ENCODE results near the gene OR51G2. TPM values are rescaled to one million over a fixed set of nuclear protein-coding genes. Genes with fewer than 3 reads are reported as not detected.

OR51G2 gene
- total RNA-seq, 4 donors from 2014 or later = not detected

- H3K4me1 ChIP-seq = no peaks in the 10 kb centered on the region
- TF ChIP-seq, protein P1, sequence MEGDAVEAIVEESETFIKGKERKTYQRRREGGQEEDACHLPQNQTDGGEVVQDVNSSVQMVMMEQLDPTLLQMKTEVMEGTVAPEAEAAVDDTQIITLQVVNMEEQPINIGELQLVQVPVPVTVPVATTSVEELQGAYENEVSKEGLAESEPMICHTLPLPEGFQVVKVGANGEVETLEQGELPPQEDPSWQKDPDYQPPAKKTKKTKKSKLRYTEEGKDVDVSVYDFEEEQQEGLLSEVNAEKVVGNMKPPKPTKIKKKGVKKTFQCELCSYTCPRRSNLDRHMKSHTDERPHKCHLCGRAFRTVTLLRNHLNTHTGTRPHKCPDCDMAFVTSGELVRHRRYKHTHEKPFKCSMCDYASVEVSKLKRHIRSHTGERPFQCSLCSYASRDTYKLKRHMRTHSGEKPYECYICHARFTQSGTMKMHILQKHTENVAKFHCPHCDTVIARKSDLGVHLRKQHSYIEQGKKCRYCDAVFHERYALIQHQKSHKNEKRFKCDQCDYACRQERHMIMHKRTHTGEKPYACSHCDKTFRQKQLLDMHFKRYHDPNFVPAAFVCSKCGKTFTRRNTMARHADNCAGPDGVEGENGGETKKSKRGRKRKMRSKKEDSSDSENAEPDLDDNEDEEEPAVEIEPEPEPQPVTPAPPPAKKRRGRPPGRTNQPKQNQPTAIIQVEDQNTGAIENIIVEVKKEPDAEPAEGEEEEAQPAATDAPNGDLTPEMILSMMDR (IDR thresholded peaks at IDR 0.05) = no peak
- TF ChIP-seq POLR2A (IDR thresholded peaks at IDR 0.05) = no peak
- H3K9me3 ChIP-seq = no peaks in the 10 kb centered on the region
- no peak overlapping the region for H3K27ac ChIP-seq
- 94 to 95% methylated on average over 2 of the region's 2 CpGs for WGBS, 2 donors
- no peak overlapping the region for H3K4me3 ChIP-seq (replicated peaks in 1 of 3)
- intact Hi-C loops (cut with DNase I) = no loop called here
- DNase-seq = no peak
- H3K36me3 ChIP-seq = no peaks in the 10 kb centered on the region
- no peaks in the 10 kb centered on the region for H3K27me3 ChIP-seq
These were observed 28.9 kb downstream of the OR51G2 start for GRCh38 chr11:4890279-4890678.

DNA sequence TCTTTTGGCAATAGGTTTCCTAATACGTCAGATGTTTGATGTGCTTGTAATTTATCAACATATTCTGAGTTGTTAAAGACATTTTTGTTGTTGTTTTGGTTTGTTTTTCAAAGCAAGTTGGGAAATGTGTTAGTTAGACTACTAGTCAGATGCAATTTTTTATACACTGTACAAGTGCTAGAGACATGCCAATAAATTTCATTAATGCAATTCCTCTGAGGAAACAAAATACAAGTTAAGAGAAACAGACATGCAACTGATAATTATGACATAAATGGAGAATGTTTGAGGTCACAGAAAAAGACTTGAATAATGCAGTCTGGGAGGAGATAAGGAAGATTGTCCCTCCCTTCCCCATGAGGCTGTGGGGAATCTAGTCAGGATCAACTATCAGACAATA, 31.6 kb downstream of the OR51G2 start:
- TF ChIP-seq, protein P1 (IDR thresholded peaks at IDR 0.05) = no peak
- no peak for TF ChIP-seq POLR2A (IDR thresholded peaks at IDR 0.05)
- H3K4me3 ChIP-seq (replicated peaks in 1 of 3) = no peak overlapping the region

DNA sequence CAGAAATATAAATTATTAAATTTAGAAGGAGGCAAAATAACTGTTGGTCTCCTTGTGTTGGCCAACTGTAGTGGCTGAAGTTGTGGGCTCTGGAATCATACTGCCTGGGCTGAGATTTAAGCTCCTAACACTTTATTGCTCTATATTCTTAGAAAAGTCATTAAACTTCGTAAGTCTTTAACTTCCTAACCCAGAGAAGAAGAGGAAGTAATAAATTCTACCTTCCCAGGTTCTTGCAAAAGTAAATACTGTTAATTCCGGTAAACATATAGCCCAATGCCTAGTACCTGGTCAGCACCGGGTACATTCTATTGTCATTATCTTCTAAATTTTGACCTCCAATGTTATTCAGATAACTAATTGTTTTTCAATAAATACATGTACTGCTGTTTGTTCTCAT, 33.0 kb downstream of the OR51G2 start:
- DNase-seq = no peak
- Histone ChIP-seq H3K9me3 (no peaks in the 10 kb centered on the region), H3K4me1 (no peaks in the 10 kb centered on the region), H3K36me3 (no peaks in the 10 kb centered on the region), H3K4me3 (replicated peaks in 1 of 3) (no peak overlapping the region), H3K27ac (no peak overlapping the region), H3K27me3 (no peaks in the 10 kb centered on the region)
- WGBS, 2 donors = 90 to 93% methylated on average over 3 of the region's 3 CpGs
- TF ChIP-seq POLR2A (IDR thresholded peaks at IDR 0.05) = no peak
- TF ChIP-seq, protein P1 (IDR thresholded peaks at IDR 0.05) = no peak
- intact Hi-C loops (cut with DNase I) = no loop called here

More for the DNA sequence above, 31.6 kb downstream of the OR51G2 start:
- no peak for DNase-seq
- Histone ChIP-seq H3K27ac (no peak overlapping the region), H3K36me3 (no peaks in the 10 kb centered on the region), H3K27me3 (no peaks in the 10 kb centered on the region), H3K4me1 (no peaks in the 10 kb centered on the region), H3K9me3 (no peaks in the 10 kb centered on the region)
- WGBS, 2 donors = 0% methylated on average over 1 of the region's 1 CpG
- intact Hi-C loops (cut with DNase I) = no loop called here

DNA sequence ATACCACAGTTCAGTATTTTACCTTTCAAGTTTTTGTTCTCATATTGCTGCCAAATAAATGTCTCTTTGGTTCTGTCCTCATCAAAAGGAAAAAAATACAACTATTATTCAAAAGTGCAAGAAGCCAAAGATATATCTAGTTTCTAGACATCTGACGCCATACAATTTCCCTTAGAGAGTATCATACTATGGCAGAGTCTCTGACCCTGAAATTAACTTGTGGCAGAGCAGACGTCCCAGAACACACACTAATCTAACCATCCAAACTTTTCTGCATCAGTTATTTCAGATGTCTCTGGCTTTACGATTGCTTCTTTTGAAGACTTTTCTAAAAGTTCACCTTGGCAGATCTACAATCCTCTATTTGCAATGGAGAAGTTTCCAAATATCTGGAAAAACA, 34.8 kb downstream of the OR51G2 start:
- intact Hi-C loops (cut with DNase I) = no loop called here
- H3K27ac ChIP-seq = no peak overlapping the region
- WGBS, 2 donors = 40 to 58% methylated on average over 3 of the region's 3 CpGs
- DNase-seq = no peak
- TF ChIP-seq POLR2A (IDR thresholded peaks at IDR 0.05) = no peak
- TF ChIP-seq, protein P1 (IDR thresholded peaks at IDR 0.05) = no peak
- no peaks in the 10 kb centered on the region for H3K4me1 ChIP-seq
- H3K36me3 ChIP-seq = no peaks in the 10 kb centered on the region
- H3K27me3 ChIP-seq = no peaks in the 10 kb centered on the region
- H3K9me3 ChIP-seq = no peaks in the 10 kb centered on the region
- H3K4me3 ChIP-seq (replicated peaks in 1 of 3) = no peak overlapping the region

DNA sequence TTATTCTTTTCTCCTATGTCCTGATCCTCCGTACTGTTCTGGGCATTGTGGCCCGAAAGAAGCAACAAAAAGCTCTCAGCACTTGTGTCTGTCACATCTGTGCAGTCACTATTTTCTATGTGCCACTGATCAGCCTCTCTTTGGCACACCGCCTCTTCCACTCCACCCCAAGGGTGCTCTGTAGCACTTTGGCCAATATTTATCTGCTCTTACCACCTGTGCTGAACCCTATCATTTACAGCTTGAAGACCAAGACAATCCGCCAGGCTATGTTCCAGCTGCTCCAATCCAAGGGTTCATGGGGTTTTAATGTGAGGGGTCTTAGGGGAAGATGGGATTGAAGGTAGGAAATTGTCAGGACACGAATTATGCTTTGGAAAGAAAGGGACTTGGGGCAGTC, 36.6 kb downstream of the OR51G2 start:
- no peak for DNase-seq
- Histone ChIP-seq H3K4me3 (replicated peaks in 1 of 3) (no peak overlapping the region), H3K4me1 (no peaks in the 10 kb centered on the region), H3K36me3 (no peaks in the 10 kb centered on the region), H3K27me3 (no peaks in the 10 kb centered on the region), H3K27ac (no peak overlapping the region), H3K9me3 (no peaks in the 10 kb centered on the region)
- no peak for TF ChIP-seq POLR2A (IDR thresholded peaks at IDR 0.05)
- TF ChIP-seq, protein P1 (IDR thresholded peaks at IDR 0.05) = no peak
- whole genome bisulfite sequencing, 2 donors = 89 to 92% methylated on average over 5 of the region's 5 CpGs
- intact Hi-C loops (cut with DNase I) = no loop called here

All from thyroid gland (tissue), 4 donors.